Caco-2 (cell line): ENCODE results near the gene ZC3HAV1L. TPM values are rescaled to one million over a fixed set of nuclear protein-coding genes. Genes with fewer than 3 reads are reported as not detected.
"Not testable (repeated sequence)": the region's sequence is repeated elsewhere in the genome, so short reads cannot be mapped to it uniquely, and the experiment has no call there.

ENCODE experiments used
- BruUV-seq: library from RNA; stranded (reverse); fragments of 400-500 nt; replicated peaks from 2 replicates; lab custom pipeline; 2021; lab: Mats Ljungman, UMichigan
- CTCF ChIA-PET: fragments of 300-600 bp; sonication (Branson Sonifier 250); formaldehyde crosslinking; loops from one replicate; lab custom pipeline; 2022; ENCODE audit warnings: antibody characterized with exemption; lab: Charles Lee
- POLR2A ChIA-PET: fragments of 300-600 bp; sonication (Branson Sonifier 250); formaldehyde crosslinking; loops from one replicate; lab custom pipeline; 2022; ENCODE audit warnings: antibody characterized with exemption; lab: Charles Lee
- DNase-seq, 2 experiments: peaks; one replicate each; pipeline versions ENCODE4 v3.0.0 to v3.0.0-alpha.2; 2020 to 2022
- H3K27me3 ChIP-seq: replicated peaks from 2 replicates; pipeline ENCODE4 v1.6.0; 2011; ENCODE audit warnings: low read length; ENCODE audit not compliant: control insufficient read depth, insufficient read depth
- H3K36me3 ChIP-seq: 2 replicates; pipeline ENCODE4 v1.5.1; 2011; ENCODE audit warnings: low read length; ENCODE audit not compliant: control insufficient read depth, insufficient read depth
- H3K4me1 ChIP-seq: fragments of 250-450 bp; sonication (Bioruptor Pico); 2 replicates; pipeline ENCODE4 v1.5.1; 2020; ENCODE audit warnings: mild to moderate bottlenecking
- H3K4me3 ChIP-seq: 2 replicates; pipeline ENCODE4 v1.5.1; 2011; ENCODE audit warnings: low read depth, mild to moderate bottlenecking, control low read depth, low read length
- H3K9me3 ChIP-seq: fragments of 250-450 bp; sonication (Bioruptor Pico); 2 replicates; pipeline ENCODE4 v1.5.1; 2020; ENCODE audit warnings: mild to moderate bottlenecking, moderate library complexity
- H3K27ac Mint-ChIP-seq: one replicate; pipeline ENCODE4 v1.8.0; 2022; ENCODE audit warnings: mixed read lengths; ENCODE audit not compliant: unreplicated experiment
- H3K27me3 Mint-ChIP-seq: one replicate; pipeline ENCODE4 v1.8.0; 2022; ENCODE audit warnings: mixed read lengths; ENCODE audit not compliant: insufficient read depth, unreplicated experiment
- H3K36me3 Mint-ChIP-seq: one replicate; pipeline ENCODE4 v1.8.0; 2022; ENCODE audit warnings: mild to moderate bottlenecking, mixed read lengths; ENCODE audit not compliant: insufficient read depth, unreplicated experiment
- H3K4me1 Mint-ChIP-seq: one replicate; pipeline ENCODE4 v1.8.0; 2022; ENCODE audit warnings: low read depth, mixed read lengths; ENCODE audit not compliant: unreplicated experiment
- H3K4me3 Mint-ChIP-seq: one replicate; pipeline ENCODE4 v1.8.0; 2022; ENCODE audit warnings: mild to moderate bottlenecking, moderate library complexity, mixed read lengths; ENCODE audit not compliant: unreplicated experiment
- H3K9me3 Mint-ChIP-seq: one replicate; pipeline ENCODE4 v1.8.0; 2022; ENCODE audit warnings: mixed read lengths; ENCODE audit not compliant: unreplicated experiment
- CTCF ChIP-seq, 2 experiments: fragments of 200-600 bp in 1 of 2; IDR thresholded peaks; 1 replicate in 1 of 2; 2 replicates in 1 of 2; pipeline versions ENCODE4 v1.5.1 to v1.8.0; 2011 to 2022; ENCODE audit warnings: antibody characterized with exemption in 1 of 2, control low read depth in 1 of 2, inconsistent platforms in 1 of 2, low read depth in 1 of 2, low read length in 1 of 2, mild to moderate bottlenecking in 1 of 2, moderate library complexity in 1 of 2; ENCODE audit not compliant: insufficient read depth in 1 of 2, severe bottlenecking in 1 of 2, unreplicated experiment in 1 of 2
- intact Hi-C: fragments of 100-400 bp; cut with micrococcal nuclease; formaldehyde crosslinking; loops from one replicate; pipeline ENCODE4 v1.10.0; 2022; ENCODE audit not compliant: unreplicated experiment
- total RNA-seq: library from RNA; stranded (reverse); gene quantifications from 2 replicates; pipeline ENCODE4 v1.2.3, GENCODE V29; 2022

Gene ZC3HAV1L
- total RNA-seq, 1 experiment from 2014 or later, result 24.6 TPM

DNA sequence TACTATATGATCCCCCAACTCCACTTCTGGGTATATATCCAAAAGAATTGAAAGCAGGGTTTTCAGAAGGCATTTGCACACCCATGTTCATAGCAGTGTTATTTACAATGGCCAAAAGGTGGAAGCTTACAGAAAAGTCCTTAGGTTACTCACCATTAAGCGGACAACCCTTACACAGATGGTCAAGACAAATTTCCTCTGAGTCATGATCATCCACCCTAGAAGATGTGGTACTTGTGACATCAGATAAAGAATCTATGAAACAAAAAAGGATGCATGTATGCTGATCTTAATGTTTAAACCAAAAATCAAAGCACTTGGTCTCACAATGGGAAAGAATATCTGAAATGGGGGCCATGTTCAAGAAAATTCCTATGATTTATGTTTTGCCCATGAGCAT lies 42.6 kb upstream of the ZC3HAV1L start:
- Mint-ChIP-seq H3K4me3 (no peak overlapping the region), H3K9me3 (no peaks in the 10 kb centered on the region), H3K4me1 (no peaks in the 10 kb centered on the region), H3K27me3 (no peaks in the 10 kb centered on the region), H3K27ac (no peak overlapping the region), H3K36me3 (peaks cover 58% of the 10 kb centered on the region)
- Histone ChIP-seq H3K4me3 (no peak overlapping the region), H3K9me3 (no peaks in the 10 kb centered on the region), H3K27me3 (no peaks in the 10 kb centered on the region), H3K36me3 (no peaks in the 10 kb centered on the region), H3K4me1 (no peaks in the 10 kb centered on the region)
- ChIA-PET CTCF (no interaction called here), POLR2A (no interaction called here)
- no peak for TF ChIP-seq CTCF (IDR thresholded peaks at IDR 0.05; ENCODE audit: insufficient read depth in 1 of 2, low read depth in 1 of 2, low read length in 1 of 2, severe bottlenecking in 1 of 2, unreplicated experiment in 1 of 2)
- DNase-seq, result no peak
- no TSS peak for BruUV-seq
- intact Hi-C loops, result no loop called here

- CTCF ChIA-PET, H3K4me3 ChIP-seq, BruUV-seq, POLR2A ChIA-PET, H3K9me3 ChIP-seq, intact Hi-C loops, H3K27me3 Mint-ChIP-seq, H3K27me3 ChIP-seq, H3K4me3 Mint-ChIP-seq, DNase-seq, H3K27ac Mint-ChIP-seq, H3K36me3 ChIP-seq, H3K9me3 Mint-ChIP-seq, H3K4me1 Mint-ChIP-seq, H3K4me1 ChIP-seq: not testable (repeated sequence)
- peaks cover 57% of the 10 kb centered on the region for H3K36me3 Mint-ChIP-seq
These were observed 41.9 kb upstream of the ZC3HAV1L start for GRCh38 chr7:139077706-139078105.

GRCh38 chr7:139075871-139076686 lies 40.2 kb upstream of the ZC3HAV1L start:
- Mint-ChIP-seq H3K4me1 (no peaks in the 10 kb centered on the region), H3K9me3 (no peaks in the 10 kb centered on the region), H3K36me3 (peaks cover 68% of the 10 kb centered on the region), H3K27me3 (no peaks in the 10 kb centered on the region), H3K27ac (no peak overlapping the region), H3K4me3 (no peak overlapping the region)
- H3K4me3 ChIP-seq, result no peak overlapping the region
- DNase-seq, result no peak
- CTCF ChIA-PET, result interaction anchor here (0.9 to 2.3 kb wide), 5 partner anchors 16 to 190 kb away, joined by 4 to 18 read pairs (median 6); no protein-coding TSS in a partner anchor
- H3K9me3 ChIP-seq, result no peaks in the 10 kb centered on the region
- no peak for TF ChIP-seq CTCF (IDR thresholded peaks at IDR 0.05; ENCODE audit: insufficient read depth in 1 of 2, low read depth in 1 of 2, low read length in 1 of 2, severe bottlenecking in 1 of 2, unreplicated experiment in 1 of 2)
- H3K27me3 ChIP-seq, result no peaks in the 10 kb centered on the region
- intact Hi-C loops, result loop anchor here (1.0 to 2.0 kb wide), 3 partner anchors 33 to 190 kb away; partner anchors contain the start of gene ZC3HAV1
- BruUV-seq, result no TSS peak
- H3K4me1 ChIP-seq, result no peaks in the 10 kb centered on the region
- no peaks in the 10 kb centered on the region for H3K36me3 ChIP-seq
- POLR2A ChIA-PET, result no interaction called here
